GM12878 (cell line): Measurements from ENCODE around the gene NCF4. TPM values are rescaled to one million over a fixed set of nuclear protein-coding genes. Genes with fewer than 3 reads are reported as not detected.

Source experiments
- ATAC-seq: fragments of 200-7000 bp; cut with Tn5 transposase; 3 replicates; pipeline ENCODE4 v1.9.1; 2020; ENCODE audit warnings: mild to moderate bottlenecking, moderate library complexity
- BruUV-seq: library from RNA; stranded (reverse); fragments of 400-500 nt; replicated peaks from 2 replicates; lab custom pipeline; 2021; lab: Mats Ljungman, UMichigan
- CTCF ChIA-PET: fragments of 300-600 bp; sonication (Branson Sonifier 250); formaldehyde crosslinking; extraction: SDS; loops from one replicate; lab custom pipeline; 2021; ENCODE audit warnings: inconsistent platforms; lab: Yijun Ruan, JAX
- POLR2A ChIA-PET: fragments of 350-600 bp; formaldehyde crosslinking; extraction: SDS; loops from one replicate; lab custom pipeline; 2021; ENCODE audit warnings: inconsistent platforms; lab: Charles Lee
- RAD21 ChIA-PET: fragments of 300-600 bp; sonication (Branson Sonifier 250); formaldehyde crosslinking; loops from one replicate; lab custom pipeline; 2023; ENCODE audit warnings: antibody characterized with exemption; ENCODE audit not compliant: unreplicated experiment; lab: Charles Lee
- SMC1A ChIA-PET: fragments of 300-600 bp; sonication (Branson Sonifier 250); formaldehyde crosslinking; loops from one replicate; lab custom pipeline; 2023; ENCODE audit not compliant: unreplicated experiment, uncharacterized antibody; lab: Charles Lee
- DNase-seq: peaks from one replicate; pipeline ENCODE4 v3.0.0-alpha.2; 2011; ENCODE audit warnings: low read depth, low spot score
- FAIRE-seq: peaks from 3 replicates; lab custom pipeline; 2011; peaks lifted over from hg19 to GRCh38; lab: Jason Lieb, UNC
- H2AFZ ChIP-seq: 2 replicates; pipeline ENCODE4 v1.6.0; 2011; ENCODE audit warnings: low read depth, low read length, control low read depth; ENCODE audit not compliant: control insufficient read depth
- H3K27ac ChIP-seq: 2 replicates; pipeline ENCODE4 v1.5.1; 2011; ENCODE audit warnings: control low read depth; ENCODE audit not compliant: control insufficient read depth, insufficient read depth
- H3K27me3 ChIP-seq, 2 experiments: replicated peaks in 1 of 2; 2 replicates each; pipeline versions ENCODE4 v1.6.0 to v1.6.1; 2011; ENCODE audit warnings: low read length in 1 of 2; ENCODE audit not compliant: control insufficient read depth in 2 of 2, insufficient read depth in 2 of 2
- H3K36me3 ChIP-seq, 2 experiments: 2 replicates each; pipeline ENCODE4 v1.5.1; 2011; ENCODE audit warnings: low read length in 1 of 2; ENCODE audit not compliant: control insufficient read depth in 2 of 2, insufficient read depth in 2 of 2
- H3K4me1 ChIP-seq: 2 replicates; pipeline ENCODE4 v1.6.1; 2011; ENCODE audit warnings: mild to moderate bottlenecking, low read length, moderate library complexity, mixed read lengths; ENCODE audit not compliant: control insufficient read depth, insufficient read depth
- H3K4me2 ChIP-seq: 2 replicates; pipeline ENCODE4 v1.6.0; 2011; ENCODE audit warnings: control low read depth; ENCODE audit not compliant: control insufficient read depth, insufficient read depth
- H3K4me3 ChIP-seq: fragments of 200-600 bp; sonication (generic); 2 replicates; pipeline ENCODE4 v1.5.1; 2016
- H3K79me2 ChIP-seq: 2 replicates; pipeline ENCODE4 v1.6.0; 2011; ENCODE audit warnings: low read length; ENCODE audit not compliant: control insufficient read depth, insufficient read depth
- H3K9ac ChIP-seq: 2 replicates; pipeline ENCODE4 v1.8.0; 2011; ENCODE audit warnings: low read length, control low read depth, mixed read lengths; ENCODE audit not compliant: control insufficient read depth, insufficient read depth
- H3K9me3 ChIP-seq: replicated peaks from 3 replicates; pipeline ENCODE4 v1.5.1; 2011; ENCODE audit warnings: mild to moderate bottlenecking, low read length; ENCODE audit not compliant: control insufficient read depth, insufficient read depth
- H4K20me1 ChIP-seq: 2 replicates; pipeline ENCODE4 v1.6.0; 2011; ENCODE audit not compliant: control insufficient read depth, insufficient read depth
- ATF2 ChIP-seq: IDR thresholded peaks from 2 replicates; pipeline ENCODE4 v1.6.1; 2012; ENCODE audit warnings: low read length, inconsistent platforms
- BCL3 ChIP-seq: IDR thresholded peaks from 2 replicates; pipeline ENCODE4 v1.6.1; 2011; ENCODE audit warnings: borderline replicate concordance, low read depth, mild to moderate bottlenecking, moderate library complexity, low read length; ENCODE audit not compliant: insufficient read depth, poor library complexity, severe bottlenecking
- BMI1 ChIP-seq: fragments of 450-650 bp; IDR thresholded peaks from 2 replicates; pipeline ENCODE4 v1.6.1; 2016; ENCODE audit warnings: mild to moderate bottlenecking, moderate library complexity, borderline replicate concordance
- CHD1 ChIP-seq: IDR thresholded peaks from 2 replicates; pipeline ENCODE4 v1.6.1; 2012; ENCODE audit warnings: low read depth, low read length, improper control_type of control experiment
- IRF5 ChIP-seq: fragments of 450-650 bp; IDR thresholded peaks from 2 replicates; pipeline ENCODE4 v1.6.1; 2017; ENCODE audit warnings: borderline replicate concordance
- SPI1 ChIP-seq: IDR thresholded peaks from 2 replicates; pipeline ENCODE4 v1.6.1; 2011; ENCODE audit warnings: low read depth, mild to moderate bottlenecking, low read length, moderate library complexity, borderline replicate concordance; ENCODE audit not compliant: insufficient read depth
- TARDBP ChIP-seq: IDR thresholded peaks from 2 replicates; pipeline ENCODE4 v1.6.1; 2016; ENCODE audit warnings: borderline replicate concordance
- WGBS: methylation state at CpG from one replicate; pipeline ENCODE4 v1.1.6; 2016; ENCODE audit warnings: low lambda C conversion rate; ENCODE audit not compliant: insufficient replicate concordance, insufficient coverage; ENCODE audit errors: missing lambda C conversion rate; 5-methylcytosine and 5-hydroxymethylcytosine counted together
- in situ Hi-C: fragments of 300-500 bp; cut with MboI; formaldehyde crosslinking; loops from 9 replicates; pipeline ENCODE4 v1.14.3; 2018; ENCODE audit warnings: mixed read lengths
- intact Hi-C: fragments of 100-400 bp; cut with micrococcal nuclease; formaldehyde crosslinking; loops from one replicate; pipeline ENCODE4 v1.14.2; 2022; ENCODE audit not compliant: unreplicated experiment
- polyA plus RNA-seq, 11 experiments: library from polyadenylated mRNA; depleted of rRNA in 4 of 11; unstranded in 6 of 11; stranded (reverse) in 5 of 11; fragments of >200 nt; fragmentation: Nextera tagmentation in 4 of 11; fragmentation: Illumina TruSeq in 1 of 11; extraction: Ambion mirVana in 4 of 11; extraction: Trizol in 1 of 11; gene quantifications; 1 replicate in 1 of 11; 2 replicates in 10 of 11; pipeline versions ENCODE4 v1.2.1 to v1.2.3, GENCODE V29; 2011 to 2016; ENCODE audit warnings: inconsistent platforms in 2 of 11, missing spikeins in 2 of 11, low read depth in 1 of 11
- total RNA-seq, 4 experiments: library from RNA; depleted of rRNA in 3 of 4; stranded (reverse); fragments of >200 nt in 3 of 4; fragmentation: Illumina TruSeq in 1 of 4; extraction: Trizol in 1 of 4; gene quantifications; 2 replicates each; pipeline versions ENCODE4 v1.2.1 to v1.2.3, GENCODE V29; 2013 to 2021
- TF ChIP-seq, protein P1 (sequence below): fragments of 450-650 bp; IDR thresholded peaks from 2 replicates; pipeline ENCODE4 v1.6.1; 2014; ENCODE audit warnings: mild to moderate bottlenecking
- TF ChIP-seq, protein P2 (sequence below): fragments of 450-650 bp; IDR thresholded peaks from 2 replicates; pipeline ENCODE4 v1.6.1; 2017; ENCODE audit warnings: mild to moderate bottlenecking, moderate library complexity

Gene NCF4
- total and polyA plus RNA-seq, 10 of the 15 experiments (the other 5 are each of a cell fraction or from before 2014, with no cell fraction given) = 22.9 to 136 (median 72.5) TPM

DNA sequence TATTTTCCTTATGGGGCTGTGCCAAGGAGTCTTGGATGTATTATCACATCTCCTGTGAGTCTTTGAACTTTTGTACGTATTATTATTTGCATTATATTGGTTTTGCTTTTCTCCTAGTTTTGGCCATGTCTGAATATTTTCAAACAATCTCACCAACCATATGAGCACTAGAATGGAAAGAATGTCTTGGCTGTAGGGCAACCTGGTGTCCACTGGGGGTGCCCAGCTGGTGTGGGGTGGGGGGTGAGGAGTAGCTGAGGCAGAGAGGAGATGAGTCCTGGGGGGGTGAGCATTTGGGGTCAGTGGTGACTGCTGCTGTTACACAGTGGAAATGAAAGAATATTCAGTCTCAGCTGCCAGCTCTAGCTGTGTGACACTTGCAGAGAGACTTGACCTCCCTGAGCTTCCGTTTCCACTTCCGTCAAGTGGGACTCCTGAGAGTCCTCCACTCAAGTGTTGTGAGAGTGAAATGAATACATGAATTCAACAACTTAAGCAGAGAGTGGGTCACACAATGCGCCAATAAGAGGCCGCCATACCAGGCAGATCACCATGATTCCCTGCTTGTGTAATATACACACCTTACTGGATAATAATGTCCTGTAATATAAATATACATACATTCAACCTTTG lies 31.3 kb upstream of the NCF4 start:
- FAIRE-seq (no peak), ATAC-seq (no peak), DNase-seq (no peak)
- Histone ChIP-seq H3K4me1 (peaks cover 2% of the 10 kb centered on the region; the same call in 1 of the 2 replicates), H3K79me2 (no peaks in the 10 kb centered on the region), H3K4me2 (no peak overlapping the region), H3K27me3 (peaks cover 0 to 3% of the 10 kb centered on the region in 2 experiments; a peak in 1 of 4 replicates), H3K9ac (no peak overlapping the region), H3K27ac (no peak overlapping the region), H4K20me1 (no peaks in the 10 kb centered on the region), H2AFZ (no peak overlapping the region), H3K4me3 (no peak overlapping the region), H3K36me3 (no peaks in the 10 kb centered on the region), H3K9me3 (no peaks in the 10 kb centered on the region; the same call in 2 of the 3 replicates)
- intact Hi-C loops = no loop called here
- ChIA-PET POLR2A (no interaction called here), CTCF (interaction anchor here (1.0 kb wide), 1 partner anchor 27 kb away, joined by 3 read pairs; no protein-coding TSS in a partner anchor), SMC1A (no interaction called here), RAD21 (no interaction called here)
- 78% methylated on average over 5 of the region's 5 CpGs for WGBS
- in situ Hi-C loops = no loop called here
- BruUV-seq = no TSS peak
- no peak for TF ChIP-seq TARDBP
- TF ChIP-seq ATF2 = no peak
- no peak for TF ChIP-seq BCL3
- no peak for TF ChIP-seq BMI1
- no peak for TF ChIP-seq SPI1
- TF ChIP-seq, protein P1, sequence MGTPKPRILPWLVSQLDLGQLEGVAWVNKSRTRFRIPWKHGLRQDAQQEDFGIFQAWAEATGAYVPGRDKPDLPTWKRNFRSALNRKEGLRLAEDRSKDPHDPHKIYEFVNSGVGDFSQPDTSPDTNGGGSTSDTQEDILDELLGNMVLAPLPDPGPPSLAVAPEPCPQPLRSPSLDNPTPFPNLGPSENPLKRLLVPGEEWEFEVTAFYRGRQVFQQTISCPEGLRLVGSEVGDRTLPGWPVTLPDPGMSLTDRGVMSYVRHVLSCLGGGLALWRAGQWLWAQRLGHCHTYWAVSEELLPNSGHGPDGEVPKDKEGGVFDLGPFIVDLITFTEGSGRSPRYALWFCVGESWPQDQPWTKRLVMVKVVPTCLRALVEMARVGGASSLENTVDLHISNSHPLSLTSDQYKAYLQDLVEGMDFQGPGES = no peak
- no peak for TF ChIP-seq IRF5
- TF ChIP-seq CHD1 = no peak
- TF ChIP-seq, protein P2, sequence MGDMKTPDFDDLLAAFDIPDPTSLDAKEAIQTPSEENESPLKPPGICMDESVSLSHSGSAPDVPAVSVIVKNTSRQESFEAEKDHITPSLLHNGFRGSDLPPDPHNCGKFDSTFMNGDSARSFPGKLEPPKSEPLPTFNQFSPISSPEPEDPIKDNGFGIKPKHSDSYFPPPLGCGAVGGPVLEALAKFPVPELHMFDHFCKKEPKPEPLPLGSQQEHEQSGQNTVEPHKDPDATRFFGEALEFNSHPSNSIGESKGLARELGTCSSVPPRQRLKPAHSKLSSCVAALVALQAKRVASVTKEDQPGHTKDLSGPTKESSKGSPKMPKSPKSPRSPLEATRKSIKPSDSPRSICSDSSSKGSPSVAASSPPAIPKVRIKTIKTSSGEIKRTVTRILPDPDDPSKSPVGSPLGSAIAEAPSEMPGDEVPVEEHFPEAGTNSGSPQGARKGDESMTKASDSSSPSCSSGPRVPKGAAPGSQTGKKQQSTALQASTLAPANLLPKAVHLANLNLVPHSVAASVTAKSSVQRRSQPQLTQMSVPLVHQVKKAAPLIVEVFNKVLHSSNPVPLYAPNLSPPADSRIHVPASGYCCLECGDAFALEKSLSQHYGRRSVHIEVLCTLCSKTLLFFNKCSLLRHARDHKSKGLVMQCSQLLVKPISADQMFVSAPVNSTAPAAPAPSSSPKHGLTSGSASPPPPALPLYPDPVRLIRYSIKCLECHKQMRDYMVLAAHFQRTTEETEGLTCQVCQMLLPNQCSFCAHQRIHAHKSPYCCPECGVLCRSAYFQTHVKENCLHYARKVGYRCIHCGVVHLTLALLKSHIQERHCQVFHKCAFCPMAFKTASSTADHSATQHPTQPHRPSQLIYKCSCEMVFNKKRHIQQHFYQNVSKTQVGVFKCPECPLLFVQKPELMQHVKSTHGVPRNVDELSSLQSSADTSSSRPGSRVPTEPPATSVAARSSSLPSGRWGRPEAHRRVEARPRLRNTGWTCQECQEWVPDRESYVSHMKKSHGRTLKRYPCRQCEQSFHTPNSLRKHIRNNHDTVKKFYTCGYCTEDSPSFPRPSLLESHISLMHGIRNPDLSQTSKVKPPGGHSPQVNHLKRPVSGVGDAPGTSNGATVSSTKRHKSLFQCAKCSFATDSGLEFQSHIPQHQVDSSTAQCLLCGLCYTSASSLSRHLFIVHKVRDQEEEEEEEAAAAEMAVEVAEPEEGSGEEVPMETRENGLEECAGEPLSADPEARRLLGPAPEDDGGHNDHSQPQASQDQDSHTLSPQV = no peak
